SK-N-SH treated with all-trans-retinoic acid at 6 μM for 48 hours (cell line): ENCODE measurements around the gene LDHA.

Source experiments
- ARNTL ChIP-seq: fragments of 450-650 bp; formaldehyde crosslinking; IDR thresholded peaks from 2 replicates; pipeline ENCODE4 v1.5.0; 2020; ENCODE audit warnings: low read depth, mild to moderate bottlenecking, moderate library complexity, borderline replicate concordance
- CSDC2 ChIP-seq: fragments of 250-450 bp; sonication (Bioruptor Pico); IDR thresholded peaks from 2 replicates; pipeline ENCODE4 v1.5.0; 2020; ENCODE audit warnings: mild to moderate bottlenecking, moderate library complexity
- GLIS3 ChIP-seq: fragments of 250-450 bp; sonication (Bioruptor Pico); IDR thresholded peaks from 2 replicates; pipeline ENCODE4 v1.5.0; 2020; ENCODE audit warnings: mild to moderate bottlenecking, moderate library complexity
- RARB ChIP-seq: fragments of 250-450 bp; sonication (Bioruptor Pico); IDR thresholded peaks from 2 replicates; pipeline ENCODE4 v1.8.0; 2021; ENCODE audit warnings: mild to moderate bottlenecking, moderate library complexity
- SNAI2 ChIP-seq: fragments of 250-450 bp; sonication (Bioruptor Pico); IDR thresholded peaks from 2 replicates; pipeline ENCODE4 v1.5.0; 2020; ENCODE audit warnings: mild to moderate bottlenecking, moderate library complexity
- TCF4 ChIP-seq: fragments of 250-450 bp; sonication (Bioruptor Pico); IDR thresholded peaks from 2 replicates; pipeline ENCODE4 v1.8.0; 2021; ENCODE audit warnings: mild to moderate bottlenecking, moderate library complexity, borderline replicate concordance
- TOX ChIP-seq: fragments of 250-450 bp; sonication (Bioruptor Pico); IDR thresholded peaks from 2 replicates; pipeline ENCODE4 v1.8.0; 2021; ENCODE audit warnings: mild to moderate bottlenecking, moderate library complexity, borderline replicate concordance
- ZFP30 ChIP-seq: fragments of 450-650 bp; formaldehyde crosslinking; IDR thresholded peaks from 2 replicates; pipeline ENCODE4 v1.5.0; 2022; ENCODE audit warnings: mild to moderate bottlenecking, moderate library complexity
- ZNF565 ChIP-seq: fragments of 450-650 bp; formaldehyde crosslinking; conservative IDR thresholded peaks from 2 replicates; pipeline ENCODE4 v1.5.0; 2020; ENCODE audit warnings: low read depth, mild to moderate bottlenecking, moderate library complexity
- ZNF70 ChIP-seq: fragments of 450-650 bp; formaldehyde crosslinking; IDR thresholded peaks from 2 replicates; pipeline ENCODE4 v1.5.0; 2020; ENCODE audit warnings: mild to moderate bottlenecking, moderate library complexity
- TF ChIP-seq, protein P1 (sequence below): fragments of 250-450 bp; sonication (Bioruptor Pico); IDR thresholded peaks from 2 replicates; pipeline ENCODE4 v1.8.0; 2020; ENCODE audit warnings: mild to moderate bottlenecking, moderate library complexity, borderline replicate concordance
- TF ChIP-seq, protein P2 (sequence below): fragments of 250-450 bp; sonication (Bioruptor Pico); IDR thresholded peaks from 2 replicates; pipeline ENCODE4 v1.5.1; 2020; ENCODE audit warnings: low read depth, mild to moderate bottlenecking, moderate library complexity
- TF ChIP-seq, protein P3 (sequence below): fragments of 250-450 bp; sonication (Bioruptor Pico); IDR thresholded peaks from 2 replicates; pipeline ENCODE4 v1.5.1; 2021; ENCODE audit warnings: mild to moderate bottlenecking, moderate library complexity

DNA sequence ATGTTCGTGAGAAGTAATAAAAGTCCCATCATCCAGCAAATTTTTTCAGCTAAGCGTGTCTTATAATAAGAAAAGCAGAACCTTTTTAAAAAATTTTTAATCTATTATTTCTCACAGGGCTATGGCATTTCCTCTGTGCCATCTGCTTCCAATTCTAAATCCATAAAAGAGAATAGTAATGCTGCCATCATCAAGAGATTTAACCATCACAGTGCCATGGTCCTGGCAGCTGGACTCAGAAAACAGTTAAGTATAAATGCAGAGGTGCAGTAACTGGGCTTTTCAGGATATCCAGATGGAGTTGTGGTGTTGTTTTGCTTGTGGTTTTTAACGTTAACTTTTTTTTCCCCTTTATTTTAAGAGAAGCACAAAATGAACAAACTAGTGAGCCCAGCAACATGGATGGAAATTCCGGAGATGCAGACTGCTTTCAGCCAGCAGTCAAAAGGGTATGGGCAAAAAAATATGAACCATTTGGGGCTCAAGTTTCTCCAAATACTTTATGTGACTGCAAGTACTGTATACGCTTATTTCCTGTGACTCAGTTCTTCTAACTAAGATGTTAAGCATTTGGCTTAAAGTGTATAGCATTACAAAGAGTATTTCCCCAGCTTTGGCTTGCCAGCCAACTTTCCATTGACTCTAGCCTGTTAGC, 46.8 kb upstream of the LDHA start:
- TF ChIP-seq ZFP30 (no peak), CSDC2 (CRISPR knock-in tag) (no peak), ZNF565 (CRISPR knock-in tag) (no peak), ARNTL (CRISPR knock-in tag) (no peak), TOX (CRISPR knock-in tag) (no peak), RARB (CRISPR knock-in tag) (no peak), SNAI2 (CRISPR knock-in tag) (no peak), ZNF70 (CRISPR knock-in tag) (no peak), TCF4 (CRISPR knock-in tag) (no peak), GLIS3 (no peak)
- TF ChIP-seq, protein P1, sequence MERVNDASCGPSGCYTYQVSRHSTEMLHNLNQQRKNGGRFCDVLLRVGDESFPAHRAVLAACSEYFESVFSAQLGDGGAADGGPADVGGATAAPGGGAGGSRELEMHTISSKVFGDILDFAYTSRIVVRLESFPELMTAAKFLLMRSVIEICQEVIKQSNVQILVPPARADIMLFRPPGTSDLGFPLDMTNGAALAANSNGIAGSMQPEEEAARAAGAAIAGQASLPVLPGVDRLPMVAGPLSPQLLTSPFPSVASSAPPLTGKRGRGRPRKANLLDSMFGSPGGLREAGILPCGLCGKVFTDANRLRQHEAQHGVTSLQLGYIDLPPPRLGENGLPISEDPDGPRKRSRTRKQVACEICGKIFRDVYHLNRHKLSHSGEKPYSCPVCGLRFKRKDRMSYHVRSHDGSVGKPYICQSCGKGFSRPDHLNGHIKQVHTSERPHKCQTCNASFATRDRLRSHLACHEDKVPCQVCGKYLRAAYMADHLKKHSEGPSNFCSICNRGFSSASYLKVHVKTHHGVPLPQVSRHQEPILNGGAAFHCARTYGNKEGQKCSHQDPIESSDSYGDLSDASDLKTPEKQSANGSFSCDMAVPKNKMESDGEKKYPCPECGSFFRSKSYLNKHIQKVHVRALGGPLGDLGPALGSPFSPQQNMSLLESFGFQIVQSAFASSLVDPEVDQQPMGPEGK (CRISPR knock-in tag): no peak
- TF ChIP-seq, protein P2, sequence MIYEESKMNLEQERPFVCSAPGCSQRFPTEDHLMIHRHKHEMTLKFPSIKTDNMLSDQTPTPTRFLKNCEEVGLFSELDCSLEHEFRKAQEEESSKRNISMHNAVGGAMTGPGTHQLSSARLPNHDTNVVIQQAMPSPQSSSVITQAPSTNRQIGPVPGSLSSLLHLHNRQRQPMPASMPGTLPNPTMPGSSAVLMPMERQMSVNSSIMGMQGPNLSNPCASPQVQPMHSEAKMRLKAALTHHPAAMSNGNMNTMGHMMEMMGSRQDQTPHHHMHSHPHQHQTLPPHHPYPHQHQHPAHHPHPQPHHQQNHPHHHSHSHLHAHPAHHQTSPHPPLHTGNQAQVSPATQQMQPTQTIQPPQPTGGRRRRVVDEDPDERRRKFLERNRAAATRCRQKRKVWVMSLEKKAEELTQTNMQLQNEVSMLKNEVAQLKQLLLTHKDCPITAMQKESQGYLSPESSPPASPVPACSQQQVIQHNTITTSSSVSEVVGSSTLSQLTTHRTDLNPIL (CRISPR knock-in tag): no peak
- TF ChIP-seq, protein P3, sequence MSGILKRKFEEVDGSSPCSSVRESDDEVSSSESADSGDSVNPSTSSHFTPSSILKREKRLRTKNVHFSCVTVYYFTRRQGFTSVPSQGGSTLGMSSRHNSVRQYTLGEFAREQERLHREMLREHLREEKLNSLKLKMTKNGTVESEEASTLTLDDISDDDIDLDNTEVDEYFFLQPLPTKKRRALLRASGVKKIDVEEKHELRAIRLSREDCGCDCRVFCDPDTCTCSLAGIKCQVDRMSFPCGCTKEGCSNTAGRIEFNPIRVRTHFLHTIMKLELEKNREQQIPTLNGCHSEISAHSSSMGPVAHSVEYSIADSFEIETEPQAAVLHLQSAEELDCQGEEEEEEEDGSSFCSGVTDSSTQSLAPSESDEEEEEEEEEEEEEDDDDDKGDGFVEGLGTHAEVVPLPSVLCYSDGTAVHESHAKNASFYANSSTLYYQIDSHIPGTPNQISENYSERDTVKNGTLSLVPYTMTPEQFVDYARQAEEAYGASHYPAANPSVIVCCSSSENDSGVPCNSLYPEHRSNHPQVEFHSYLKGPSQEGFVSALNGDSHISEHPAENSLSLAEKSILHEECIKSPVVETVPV (CRISPR knock-in tag): no peak
